GM18508 (cell line): Measurements from ENCODE around the gene SYNM.
A peak's percentile ranks its signal among the peaks of the same experiment; 100 is the strongest.
"Not testable (repeated sequence)": the region's sequence is repeated elsewhere in the genome, so short reads cannot be mapped to it uniquely, and the experiment has no call there.

ENCODE experiments used
- ATAC-seq: cut with Tn5 transposase; IDR thresholded peaks from one replicate; pipeline ENCODE4 v1.9.1; 2021; ENCODE audit warnings: moderate number of reproducible peaks; ENCODE audit not compliant: insufficient read depth, unreplicated experiment

The SYNM gene

GRCh38 chr15:99104788-99105513 is at the start of gene SYNM:
TSS of gene SYNM (plus strand) at chr15:99105080. CDS start at chr15:99105200, 120 bp downstream.
- no peak for ATAC-seq

- ATAC-seq: no peak
Measured at GRCh38 chr15:99055555-99056134, 49.2 kb upstream of the SYNM start.

- no peak for ATAC-seq
Measured at GRCh38 chr15:99057020-99057419, 47.9 kb upstream of the SYNM start.

- no peak for ATAC-seq
Measured at GRCh38 chr15:99057697-99058420, 47.0 kb upstream of the SYNM start.

- no peak for ATAC-seq
Measured at GRCh38 chr15:99058421-99058870, 46.4 kb upstream of the SYNM start.

GRCh38 chr15:99059010-99059981 is 45.6 kb upstream of the SYNM start:
- ATAC-seq: no peak

GRCh38 chr15:99060186-99060585 is 44.7 kb upstream of the SYNM start:
- ATAC-seq: not testable (repeated sequence)

GRCh38 chr15:99062226-99062625 is 42.7 kb upstream of the SYNM start:
- ATAC-seq: no peak

- no peak for ATAC-seq
Measured at GRCh38 chr15:99068186-99068585, 36.7 kb upstream of the SYNM start.

GRCh38 chr15:99070208-99070607 is 34.7 kb upstream of the SYNM start:
- ATAC-seq: no peak

GRCh38 chr15:99071091-99071680 is 33.7 kb upstream of the SYNM start:
- ATAC-seq: no peak

GRCh38 chr15:99073008-99073717 is 31.7 kb upstream of the SYNM start:
- no peak for ATAC-seq

- no peak for ATAC-seq
Measured at GRCh38 chr15:99074446-99074845, 30.4 kb upstream of the SYNM start.

- not testable (repeated sequence) for ATAC-seq
Measured at GRCh38 chr15:99075059-99075652, 29.7 kb upstream of the SYNM start.

GRCh38 chr15:99076109-99076508 is 28.8 kb upstream of the SYNM start:
- ATAC-seq: no peak

GRCh38 chr15:99076555-99077308 is 28.1 kb upstream of the SYNM start:
- ATAC-seq: peak; percentile 63

- no peak for ATAC-seq
Measured at GRCh38 chr15:99082798-99083197, 22.1 kb upstream of the SYNM start.

- no peak for ATAC-seq
Measured at GRCh38 chr15:99084965-99085364, 19.9 kb upstream of the SYNM start.
